ENCODE data around the gene APP. TPM values are rescaled to one million over a fixed set of nuclear protein-coding genes. Genes with fewer than 3 reads are reported as not detected.

Gene APP
- total RNA-seq, 1 experiment from 2014 or later: 266 TPM

GRCh38 chr21:26177187-26177586 is 6.6 kb upstream of the APP start:
- H2AFZ ChIP-seq (ENCODE audit: low read length): no peak overlapping the region
- no TSS peak for BruUV-seq (replicated peaks)
- POLR2A ChIA-PET (ENCODE audit: unreplicated experiment): no interaction called here

GRCh38 chr21:26171258-26172100 is 909 bp upstream of the APP start:
- no peak for DNase-seq
- peaks cover 28% of the 10 kb centered on the region for H3K4me1 ChIP-seq (ENCODE audit: insufficient read depth, low read length)
- peaks cover 25% of the 10 kb centered on the region for H4K20me1 ChIP-seq (ENCODE audit: low read length)
- H2AFZ ChIP-seq (ENCODE audit: low read length): peak overlapping the region; percentile 99
- ChIA-PET CTCF (interaction anchor here (0.7 to 1.1 kb wide), 2 partner anchors 66 to 545 kb away, joined by 4 to 7 read pairs; no protein-coding TSS in a partner anchor), POLR2A (ENCODE audit: unreplicated experiment) (interaction anchor here (0.7 to 1.3 kb wide), 2 partner anchors 31 to 218 kb away, joined by 3 to 4 read pairs; no protein-coding TSS in a partner anchor)
- no peak for ATAC-seq
- no peaks in the 10 kb centered on the region for H3K9me2 ChIP-seq (replicated peaks; ENCODE audit: low read length)
- peak overlapping the region; percentile 82 for H3K4me3 ChIP-seq (ENCODE audit: low read length)
- H3K79me2 ChIP-seq (ENCODE audit: low read length): peaks cover 40% of the 10 kb centered on the region
- TF ChIP-seq EZH2phosphoT487 (IDR thresholded peaks at IDR 0.05; ENCODE audit: borderline replicate concordance, low read length): no peak
- TF ChIP-seq CTCF (conservative IDR thresholded peaks at IDR 0.05; ENCODE audit: low read depth, low read length): no peak
- no peak for TF ChIP-seq EZH2 (IDR thresholded peaks at IDR 0.05; ENCODE audit: low read length, unreplicated experiment)
- no peaks in the 10 kb centered on the region for H3K36me3 ChIP-seq (ENCODE audit: low read depth, low read length)
- BruUV-seq (replicated peaks): TSS peak; percentile 15
- peak overlapping the region; percentile 93 for H3K9ac ChIP-seq (ENCODE audit: low read length)
- H3K4me2 ChIP-seq (ENCODE audit: low read length): peak overlapping the region; percentile 96
- H3K27me3 ChIP-seq (ENCODE audit: low read length): no peaks in the 10 kb centered on the region
- no peaks in the 10 kb centered on the region for H3K9me3 ChIP-seq (ENCODE audit: low read length)
- intact Hi-C loops (cut with micrococcal nuclease): loop anchor here (5.0 kb wide), 1 partner anchor 296 kb away; no protein-coding TSS in a partner anchor
- no peaks in the 10 kb centered on the region for H3F3A ChIP-seq (ENCODE audit: low read length, unreplicated experiment)
- H3K27ac ChIP-seq (ENCODE audit: low read length): no peak overlapping the region

More at GRCh38 chr21:26177187-26177586, 6.6 kb upstream of the APP start:
- H3K9me3 ChIP-seq (ENCODE audit: low read length): no peaks in the 10 kb centered on the region
- H3K27ac ChIP-seq (ENCODE audit: low read length): no peak overlapping the region
- no peaks in the 10 kb centered on the region for H3K9me2 ChIP-seq (replicated peaks; ENCODE audit: low read length)
- ATAC-seq (peak; percentile 13; the same call in 1 of the 2 replicates), DNase-seq (no peak)
- no peak for TF ChIP-seq EZH2 (IDR thresholded peaks at IDR 0.05; ENCODE audit: low read length, unreplicated experiment)
- H3K36me3 ChIP-seq (ENCODE audit: low read depth, low read length): no peaks in the 10 kb centered on the region
- no peaks in the 10 kb centered on the region for H3F3A ChIP-seq (ENCODE audit: low read length, unreplicated experiment)
- H3K4me2 ChIP-seq (ENCODE audit: low read length): no peak overlapping the region
- H3K27me3 ChIP-seq (ENCODE audit: low read length): no peaks in the 10 kb centered on the region
- no peaks in the 10 kb centered on the region for H3K4me1 ChIP-seq (ENCODE audit: insufficient read depth, low read length)
- intact Hi-C loops (cut with micrococcal nuclease): no loop called here
- no peaks in the 10 kb centered on the region for H3K79me2 ChIP-seq (ENCODE audit: low read length)
- CTCF ChIA-PET: no interaction called here
- no peak overlapping the region for H3K4me3 ChIP-seq (ENCODE audit: low read length)
- H3K9ac ChIP-seq (ENCODE audit: low read length): no peak overlapping the region
- no peaks in the 10 kb centered on the region for H4K20me1 ChIP-seq (ENCODE audit: low read length)

- BruUV-seq (replicated peaks): no TSS peak
- CTCF ChIA-PET: interaction anchor here (0.6 to 0.7 kb wide), 4 partner anchors 98 to 675 kb away, joined by 3 to 4 read pairs (median 3); no protein-coding TSS in a partner anchor
- intact Hi-C loops (cut with micrococcal nuclease): loop anchor here (1.0 to 5.0 kb wide), 6 partner anchors 43 to 547 kb away; no protein-coding TSS in a partner anchor
Observed at GRCh38 chr21:26169611-26170470, 729 bp downstream of the APP start.

More at GRCh38 chr21:26169611-26170470, 729 bp downstream of the APP start:
- H3K79me2 ChIP-seq (ENCODE audit: low read length): peaks cover 57% of the 10 kb centered on the region
- peak overlapping the region; percentile 82 for H3K4me3 ChIP-seq (ENCODE audit: low read length)
- no peaks in the 10 kb centered on the region for H3F3A ChIP-seq (ENCODE audit: low read length, unreplicated experiment)
- no peaks in the 10 kb centered on the region for H3K27me3 ChIP-seq (ENCODE audit: low read length)
- peak overlapping the region; percentile 93 for H3K9ac ChIP-seq (ENCODE audit: low read length)
- H3K9me3 ChIP-seq (ENCODE audit: low read length): no peaks in the 10 kb centered on the region
- POLR2A ChIA-PET (ENCODE audit: unreplicated experiment): interaction anchor here (0.6 to 1.3 kb wide), 2 partner anchors 8 to 30 kb away, joined by 3 read pairs; no protein-coding TSS in a partner anchor
- peak overlapping the region; percentile 59 for H3K27ac ChIP-seq (ENCODE audit: low read length)
- ATAC-seq: peak; percentile 32
- TF ChIP-seq EZH2phosphoT487 (IDR thresholded peaks at IDR 0.05; ENCODE audit: borderline replicate concordance, low read length) (no peak), EZH2 (IDR thresholded peaks at IDR 0.05; ENCODE audit: low read length, unreplicated experiment) (no peak), CTCF (conservative IDR thresholded peaks at IDR 0.05; ENCODE audit: low read depth, low read length) (no peak)
- peak; percentile 62 for DNase-seq
- H3K36me3 ChIP-seq (ENCODE audit: low read depth, low read length): no peaks in the 10 kb centered on the region
- peak overlapping the region; percentile 73 for H2AFZ ChIP-seq (ENCODE audit: low read length)
- no peaks in the 10 kb centered on the region for H3K9me2 ChIP-seq (replicated peaks; ENCODE audit: low read length)
- H3K4me2 ChIP-seq (ENCODE audit: low read length): peak overlapping the region; percentile 96
- H3K4me1 ChIP-seq (ENCODE audit: insufficient read depth, low read length): peaks cover 43% of the 10 kb centered on the region
- peaks cover 41% of the 10 kb centered on the region for H4K20me1 ChIP-seq (ENCODE audit: low read length)

Measured in PC-3 (cell line).